NCI-H2081 (cell line): ENCODE results near the gene ULBP1.
A peak's percentile ranks its signal among the peaks of the same experiment; 100 is the strongest.
"Not testable (repeated sequence)": the region's sequence is repeated elsewhere in the genome, so short reads cannot be mapped to it uniquely, and the experiment has no call there.

Experiments used
- DNase-seq, 2 experiments: peaks; one replicate each; lab custom pipeline; 2025; lab: John Stamatoyannopoulos, UW

The ULBP1 gene

GRCh38 chr6:149977221-149977620, 13.5 kb downstream of the ULBP1 start:
- DNase-seq = no peak

DNA sequence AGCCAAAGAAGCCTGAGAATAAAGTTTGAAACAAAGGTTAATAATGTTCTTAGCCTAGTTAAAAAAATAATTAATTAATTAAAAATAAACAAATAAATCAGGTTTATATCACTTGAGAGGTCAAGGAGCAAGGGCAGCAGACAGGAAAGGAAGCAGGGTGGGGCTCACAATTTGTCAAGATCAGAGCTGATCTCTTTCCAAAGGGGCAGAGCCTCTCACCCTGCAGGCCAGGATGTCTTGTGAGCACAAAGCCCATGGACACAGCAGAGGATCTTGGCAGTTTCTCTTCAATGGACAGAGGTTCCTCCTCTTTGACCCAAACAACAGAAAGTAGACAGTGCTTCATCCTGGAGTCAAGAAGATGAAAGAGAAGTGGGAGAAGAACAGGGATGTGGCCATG, 14.9 kb downstream of the ULBP1 start:
- no peak for DNase-seq

DNA sequence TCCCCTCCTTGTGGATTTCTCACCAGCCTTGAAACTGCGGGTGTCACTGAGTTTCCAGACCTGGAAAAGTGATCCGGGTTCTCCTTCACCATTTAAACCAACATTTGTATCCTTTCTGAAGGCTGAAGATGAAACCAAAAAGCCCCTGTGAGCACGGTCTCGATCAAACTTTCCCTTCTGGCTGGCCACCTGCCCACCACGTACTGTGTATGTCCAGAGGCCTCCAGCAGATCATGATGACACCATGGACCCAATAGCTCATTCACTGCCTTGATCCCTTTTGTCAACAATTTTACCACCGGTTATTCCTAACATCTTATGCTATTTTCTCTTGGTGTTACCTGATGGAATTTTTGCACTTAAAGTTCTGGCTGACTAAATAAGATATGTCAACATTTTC, 15.6 kb downstream of the ULBP1 start:
- DNase-seq = no peak

DNA sequence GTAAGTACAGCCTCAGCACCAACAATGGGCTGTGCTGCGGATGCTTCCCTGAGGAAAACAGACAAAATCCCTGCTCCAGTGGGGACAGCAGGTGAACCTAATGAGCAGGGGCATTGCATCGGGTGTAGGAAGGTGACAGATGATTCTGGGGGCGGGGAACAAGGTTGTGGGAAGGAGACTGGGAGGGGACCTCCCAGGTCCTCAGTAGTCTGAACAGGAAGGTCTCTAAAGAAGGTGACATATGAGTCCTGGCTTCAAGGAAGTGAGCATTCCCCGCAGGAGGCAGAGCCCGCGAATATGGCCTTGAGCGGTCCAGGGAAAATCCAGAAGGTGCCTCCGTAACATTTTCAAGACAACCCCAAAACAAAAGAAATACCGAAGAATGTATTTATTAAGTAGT, 19.4 kb downstream of the ULBP1 start:
- no peak for DNase-seq

GRCh38 chr6:149984773-149985172, 21.0 kb downstream of the ULBP1 start:
- no peak for DNase-seq

DNA sequence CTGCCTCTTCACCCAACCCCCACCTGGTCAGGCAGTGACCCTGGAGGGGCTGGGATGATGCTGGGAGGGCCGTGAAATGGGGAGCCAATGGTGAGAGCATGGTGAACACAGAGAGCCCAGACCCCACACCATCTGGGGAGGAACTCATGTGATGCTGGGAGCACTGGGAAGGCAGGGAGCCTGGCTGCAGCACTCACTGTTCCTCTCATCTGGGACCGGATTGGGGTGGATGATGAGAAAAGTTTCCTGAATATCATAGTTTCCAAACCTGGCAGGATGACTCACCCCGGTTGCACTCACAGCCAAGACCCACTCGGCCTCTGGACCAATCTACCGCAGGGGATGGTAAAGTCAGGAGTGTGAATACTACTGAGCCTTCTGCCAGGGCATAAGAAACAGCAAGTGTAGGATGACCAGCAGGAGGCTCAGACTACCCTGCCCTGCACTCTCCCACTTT, 21.8 kb downstream of the ULBP1 start:
- no peak for DNase-seq

- no peak for DNase-seq
These were observed 23.9 kb downstream of the ULBP1 start for GRCh38 chr6:149987602-149988107.

GRCh38 chr6:149988550-149989346, 25.0 kb downstream of the ULBP1 start:
- no peak for DNase-seq

DNA sequence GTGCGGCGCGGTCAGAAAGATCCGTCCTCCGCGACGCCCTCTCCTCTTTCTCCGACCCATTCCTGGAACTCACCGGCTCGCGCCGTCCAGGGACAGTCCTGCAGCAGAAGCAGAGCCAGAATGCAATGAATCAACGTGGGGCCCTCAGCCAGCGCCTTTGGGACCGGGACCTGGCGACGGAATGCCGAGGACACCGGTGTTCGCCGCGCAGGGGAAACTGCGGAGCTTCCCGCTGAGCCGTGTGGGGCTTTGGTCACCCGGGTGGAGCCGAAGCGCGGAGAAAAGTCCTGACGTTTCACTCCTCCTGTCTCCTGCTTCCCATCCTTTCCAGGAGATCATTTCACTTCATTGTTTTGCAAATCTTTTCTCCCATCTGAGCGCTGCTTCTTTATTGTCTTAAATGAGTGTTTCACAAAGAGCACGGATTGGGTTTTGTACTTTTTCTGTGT, 26.5 kb downstream of the ULBP1 start:
- no peak for DNase-seq

DNA sequence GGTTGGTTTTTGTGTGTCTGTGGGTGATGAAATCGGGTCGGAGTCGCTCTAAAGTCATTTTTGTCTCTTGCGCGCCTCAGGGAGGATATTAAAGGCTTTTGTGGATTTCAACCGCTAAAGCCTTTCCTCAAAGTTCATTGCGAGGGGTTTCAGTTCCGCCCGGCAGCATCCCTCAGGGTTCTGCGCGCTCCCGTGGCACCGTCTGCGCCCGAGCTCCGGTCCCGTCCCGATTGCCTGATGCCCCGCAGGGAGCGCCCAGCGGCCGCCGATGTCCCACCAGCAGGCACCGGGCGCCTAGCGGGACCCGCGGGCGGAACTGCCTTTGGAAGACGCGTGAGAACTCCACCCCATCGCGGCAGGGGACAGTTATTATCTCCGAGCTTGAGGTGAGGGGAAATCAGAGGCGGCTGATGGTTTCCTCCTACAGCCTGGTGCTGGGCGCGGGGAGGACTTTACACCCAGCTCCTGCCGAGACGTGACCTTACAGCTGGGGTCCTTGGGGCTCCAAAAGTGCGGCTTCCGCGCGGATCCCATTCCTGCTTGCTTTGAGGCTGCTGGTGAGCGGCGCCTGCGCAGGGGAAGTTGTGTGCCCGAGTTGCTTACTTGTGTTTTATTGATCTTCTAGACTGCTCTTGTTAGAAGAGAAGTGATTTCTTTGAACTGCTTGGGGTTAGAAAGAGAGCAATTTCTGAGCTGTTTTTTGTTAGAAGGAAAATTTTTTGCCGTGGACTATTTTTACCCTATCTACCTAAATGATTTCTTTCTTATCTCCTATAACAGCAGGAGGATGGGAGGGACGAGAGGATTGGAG, 27.1 kb downstream of the ULBP1 start:
- peak in 1 of 2 experiments; percentile 23 for DNase-seq

DNA sequence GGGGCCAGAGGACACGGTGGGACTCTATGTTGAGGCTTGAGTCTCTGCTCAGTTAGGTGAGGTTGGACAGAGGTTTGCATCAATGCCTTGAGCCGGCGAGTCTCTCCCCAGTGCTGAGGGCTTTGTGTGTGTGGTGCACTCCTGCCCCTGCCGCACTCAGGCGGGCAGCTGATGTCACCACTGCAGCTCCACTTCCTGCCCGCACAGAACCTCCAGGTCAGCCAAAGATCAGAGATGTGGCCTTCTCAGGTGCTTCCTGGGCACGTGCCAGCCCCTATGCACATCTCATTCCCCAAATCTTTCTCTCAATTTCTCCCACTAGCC, 27.7 kb downstream of the ULBP1 start:
- not testable (repeated sequence) for DNase-seq

DNA sequence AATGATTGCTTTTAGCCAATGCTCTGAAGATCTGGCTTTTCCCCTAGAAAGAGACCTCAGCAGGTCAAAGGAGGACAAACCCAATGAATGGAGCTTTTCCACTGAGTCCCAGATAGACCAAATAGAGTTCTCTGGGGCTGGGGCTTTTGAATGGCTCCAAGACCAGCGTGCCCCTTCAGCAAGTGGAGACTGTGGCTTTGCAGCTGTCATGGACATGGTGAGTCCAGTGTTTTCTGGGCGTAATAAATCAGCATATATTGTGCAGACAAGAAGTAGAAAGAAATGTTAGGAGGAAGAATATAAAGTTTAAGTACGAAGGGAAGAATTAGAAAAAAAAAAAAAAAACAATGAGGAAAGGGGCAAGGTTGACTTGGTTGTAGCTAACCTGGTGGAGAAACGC, 28.1 kb downstream of the ULBP1 start:
- no peak for DNase-seq

GRCh38 chr6:149995235-149995750, 31.6 kb downstream of the ULBP1 start:
- no peak for DNase-seq

DNA sequence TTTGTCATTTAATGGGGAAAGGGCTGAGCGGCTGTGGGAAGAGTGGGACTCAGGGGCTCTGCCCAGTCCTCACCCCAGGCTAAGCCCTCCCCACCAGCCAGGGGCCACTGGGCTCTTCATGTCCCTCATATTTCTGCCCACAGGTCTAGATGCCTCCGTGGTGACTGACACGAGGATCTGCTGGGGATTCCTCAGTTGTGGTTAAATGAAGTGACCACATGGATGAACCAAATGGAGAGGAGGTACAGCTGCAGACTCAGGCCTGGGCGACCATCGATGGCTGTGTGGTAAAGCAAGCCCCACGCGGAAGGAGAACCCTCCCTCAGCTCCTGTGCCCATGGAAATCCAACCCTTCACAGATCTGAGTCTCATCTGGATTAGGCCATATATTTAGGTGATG, 32.2 kb downstream of the ULBP1 start:
- DNase-seq = no peak

GRCh38 chr6:149999636-150000035, 35.9 kb downstream of the ULBP1 start:
- DNase-seq = no peak

- DNase-seq = no peak
These were observed 37.7 kb downstream of the ULBP1 start for GRCh38 chr6:150001295-150002008.

- DNase-seq = no peak
These were observed 39.0 kb downstream of the ULBP1 start for GRCh38 chr6:150002710-150003109.

DNA sequence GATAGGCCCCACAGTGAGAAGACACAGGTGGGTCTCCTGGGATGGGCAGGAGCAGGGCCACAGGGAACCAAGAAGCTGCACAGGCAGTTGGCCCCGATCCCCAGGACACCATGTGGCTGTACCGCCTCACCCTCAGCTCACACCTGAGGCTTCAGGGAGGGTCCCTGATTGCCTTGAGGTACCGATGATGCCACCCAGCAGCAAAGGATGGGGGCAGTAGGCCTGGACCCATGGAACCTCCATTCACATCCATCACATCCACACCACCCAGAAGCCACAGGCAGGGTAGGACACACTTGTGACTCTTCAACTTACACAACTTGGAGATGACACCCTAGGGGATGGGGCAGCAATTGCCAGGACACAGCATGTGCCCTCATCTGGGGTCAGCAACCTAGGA, 39.9 kb downstream of the ULBP1 start:
- not testable (repeated sequence) for DNase-seq

- peak in 1 of 2 experiments; percentile 23 for DNase-seq
These were observed 40.5 kb downstream of the ULBP1 start for GRCh38 chr6:150004101-150004782.

DNA sequence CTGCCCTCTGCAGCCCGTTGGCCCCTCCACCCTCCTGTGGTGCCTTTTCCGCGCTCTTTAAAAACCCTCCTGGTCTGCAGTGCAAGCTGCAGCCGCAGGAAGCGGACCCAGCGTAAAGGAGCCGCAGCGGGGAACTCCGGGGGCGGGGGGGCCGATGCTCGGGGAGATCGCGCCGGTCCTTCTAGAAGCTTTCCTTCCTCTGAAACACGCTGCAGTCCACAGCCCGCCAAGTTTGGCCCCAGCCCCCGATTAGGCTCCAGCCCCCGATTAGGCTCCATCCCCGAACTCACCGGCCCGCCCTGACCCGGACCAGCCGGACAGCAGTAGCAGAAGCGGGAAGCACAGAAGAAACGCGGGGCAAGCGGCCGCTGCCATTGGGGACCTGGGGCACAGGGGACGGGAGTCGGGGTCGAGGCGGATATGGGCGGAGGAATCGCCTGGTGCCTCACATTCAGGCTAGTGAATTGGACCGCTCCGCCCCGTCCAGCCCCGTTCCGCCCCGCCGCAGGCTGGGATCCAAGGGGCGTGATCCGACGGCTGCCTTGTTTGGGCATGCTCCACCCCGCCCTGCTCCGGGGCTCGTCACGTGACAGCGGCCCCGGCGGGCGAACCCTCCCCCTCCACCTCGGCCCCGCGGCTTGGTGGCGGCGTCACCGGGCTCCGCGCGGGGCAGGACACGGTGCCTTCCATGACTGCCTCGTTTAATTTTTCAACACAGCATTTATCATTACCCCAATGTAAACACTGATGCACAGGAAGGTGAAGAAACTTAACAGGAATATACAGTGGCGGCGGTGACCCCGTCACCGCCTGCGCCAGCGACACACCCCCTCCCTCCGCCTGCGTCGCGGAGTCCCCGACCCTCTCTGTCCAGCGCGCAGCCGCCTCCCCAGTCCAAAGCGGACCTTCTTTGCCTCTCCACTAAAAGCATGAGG, 41.3 kb downstream of the ULBP1 start:
- DNase-seq = peak; percentile 84 to 90
